Stimulated activated effector memory CD8-positive, alpha-beta T cell treated with anti-CD3 and anti-CD28 coated beads, Interleukin-12 subunit alpha, Interleukin-12 subunit beta, amount 100 ng/mL, for 72 hours (primary cell): Measurements from ENCODE around the gene ACIN1.
"Not testable (repeated sequence)": the region's sequence is repeated elsewhere in the genome, so short reads cannot be mapped to it uniquely, and the experiment has no call there.

ENCODE experiments used
- ATAC-seq: fragments of 150-1000 bp; cut with Tn5 transposase; 2 replicates; pipeline ENCODE4 v1.10.0; 2021
- DNase-seq, 2 donors: peaks; one replicate each; pipeline ENCODE4 v3.0.0; 2021 to 2022; ENCODE audit warnings: low spot score in 2 of 2
- H3K27ac Mint-ChIP-seq: one replicate; pipeline ENCODE4 v1.8.0; 2022; ENCODE audit warnings: mild to moderate bottlenecking, mixed read lengths
- H3K36me3 Mint-ChIP-seq: one replicate; pipeline ENCODE4 v1.8.0; 2022; ENCODE audit warnings: mild to moderate bottlenecking, mixed read lengths
- H3K4me1 Mint-ChIP-seq: one replicate; pipeline ENCODE4 v1.8.0; 2022; ENCODE audit warnings: mixed read lengths
- H3K4me3 Mint-ChIP-seq: one replicate; pipeline ENCODE4 v1.8.0; 2022; ENCODE audit warnings: mild to moderate bottlenecking, mixed read lengths
- H3K9me3 Mint-ChIP-seq: one replicate; pipeline ENCODE4 v1.8.0; 2022; ENCODE audit warnings: mixed read lengths

The ACIN1 gene

DNA sequence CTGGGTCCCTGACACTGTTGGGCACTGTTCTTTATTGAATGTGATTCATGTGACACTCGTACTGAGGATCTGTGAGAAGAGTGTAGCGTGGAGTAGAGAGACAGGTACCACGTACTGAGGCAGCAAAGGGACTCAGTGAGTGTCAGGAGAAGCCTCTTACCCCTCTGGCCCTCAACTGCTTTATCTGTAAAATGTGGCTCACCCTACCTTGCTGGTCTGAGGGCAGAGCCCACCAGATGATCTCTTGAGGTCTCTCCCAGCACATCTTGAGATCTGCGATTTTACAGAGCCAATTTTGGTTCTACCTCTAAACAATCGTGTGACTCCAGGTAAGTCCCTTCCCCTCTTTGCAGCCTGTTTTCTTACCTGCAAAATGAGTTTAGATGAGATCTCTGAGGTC is 21.0 kb upstream of the ACIN1 start:
- Mint-ChIP-seq H3K4me3 (no peak overlapping the region), H3K36me3 (no peaks in the 10 kb centered on the region), H3K27ac (no peak overlapping the region), H3K9me3 (no peaks in the 10 kb centered on the region), H3K4me1 (peaks cover 26% of the 10 kb centered on the region)
- no peak for ATAC-seq
- no peak for DNase-seq

GRCh38 chr14:23115039-23115731 is 20.2 kb upstream of the ACIN1 start:
- no peak overlapping the region for H3K27ac Mint-ChIP-seq
- H3K36me3 Mint-ChIP-seq = no peaks in the 10 kb centered on the region

DNA sequence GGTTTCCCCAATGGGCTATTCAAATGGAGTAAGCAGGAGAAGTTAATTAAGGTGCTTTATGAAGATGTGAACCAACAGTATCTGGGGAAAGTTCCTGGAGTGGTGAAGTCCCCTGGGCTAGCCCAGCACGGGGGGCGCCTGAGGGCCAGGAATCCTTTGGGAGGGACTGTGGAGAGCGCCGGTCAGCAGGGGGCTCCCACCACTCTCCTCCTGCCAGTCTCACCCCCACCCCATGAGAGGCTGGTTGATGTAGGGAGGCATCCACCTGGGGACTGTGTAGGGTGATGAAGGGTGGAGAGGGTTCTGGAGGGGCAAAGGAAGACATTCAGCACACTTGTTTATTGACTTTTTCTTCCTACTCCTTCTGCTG is 19.7 kb upstream of the ACIN1 start:
- H3K4me3 Mint-ChIP-seq = no peak overlapping the region
- H3K9me3 Mint-ChIP-seq = no peaks in the 10 kb centered on the region
- H3K36me3 Mint-ChIP-seq = no peaks in the 10 kb centered on the region
- ATAC-seq = no peak
- peaks cover 14% of the 10 kb centered on the region for H3K4me1 Mint-ChIP-seq
- H3K27ac Mint-ChIP-seq = no peak overlapping the region
- DNase-seq = no peak

More at GRCh38 chr14:23115039-23115731, 20.2 kb upstream of the ACIN1 start:
- no peak for ATAC-seq
- Mint-ChIP-seq H3K9me3 (no peaks in the 10 kb centered on the region), H3K4me1 (peaks cover 18% of the 10 kb centered on the region), H3K4me3 (no peak overlapping the region)
- DNase-seq = no peak

- no peak for DNase-seq
- Mint-ChIP-seq H3K4me1 (peaks cover 11% of the 10 kb centered on the region), H3K9me3 (no peaks in the 10 kb centered on the region), H3K27ac (no peak overlapping the region), H3K36me3 (no peaks in the 10 kb centered on the region), H3K4me3 (no peak overlapping the region)
- no peak for ATAC-seq
These were observed 19.2 kb upstream of the ACIN1 start for GRCh38 chr14:23114120-23114458.

- no peak overlapping the region for H3K4me3 Mint-ChIP-seq
- no peak for DNase-seq
- no peaks in the 10 kb centered on the region for H3K36me3 Mint-ChIP-seq
- peaks cover 8% of the 10 kb centered on the region for H3K4me1 Mint-ChIP-seq
- H3K9me3 Mint-ChIP-seq = no peaks in the 10 kb centered on the region
- ATAC-seq = no peak
- no peak overlapping the region for H3K27ac Mint-ChIP-seq
These were observed 18.6 kb upstream of the ACIN1 start for GRCh38 chr14:23113431-23114119.

DNA sequence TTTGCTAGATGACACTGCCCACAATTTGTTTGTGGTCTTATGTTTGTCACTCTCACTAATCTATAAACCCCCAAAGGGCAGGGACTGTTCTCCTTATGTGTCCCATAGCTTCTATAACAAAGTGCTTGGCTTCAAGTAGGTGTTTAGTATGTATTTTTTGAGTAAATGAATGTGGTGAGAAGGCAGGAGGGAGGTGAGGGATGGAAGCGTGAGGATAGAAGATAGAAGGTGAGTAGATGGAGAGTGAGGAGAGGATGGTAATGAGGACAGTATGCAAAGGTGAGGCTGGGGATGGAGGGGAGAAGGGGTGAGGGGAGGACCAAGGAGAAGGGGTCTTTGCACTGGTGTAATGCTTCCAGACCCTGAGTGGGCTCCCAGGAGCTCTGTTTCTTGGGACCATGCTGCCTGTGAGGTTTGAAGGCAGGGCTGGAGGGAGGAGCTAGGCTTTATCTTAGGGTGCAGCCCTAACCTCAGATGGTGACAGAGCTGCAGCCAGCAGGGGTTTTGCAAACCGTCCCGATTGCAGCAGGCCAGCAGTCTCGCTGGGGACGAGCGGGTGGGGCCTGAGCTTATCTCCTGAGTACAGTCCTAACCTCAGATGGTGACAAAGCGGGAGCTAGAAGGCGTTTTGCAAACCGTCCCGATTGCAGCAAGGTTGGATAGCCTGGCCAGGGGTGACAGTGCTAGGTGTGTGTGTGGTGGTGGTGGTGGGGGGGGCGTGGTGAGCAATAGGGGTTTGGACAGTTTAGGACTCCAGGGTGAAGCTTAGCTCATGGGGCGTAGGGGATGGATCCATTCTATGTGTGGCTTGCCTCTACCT is 17.6 kb upstream of the ACIN1 start:
- Mint-ChIP-seq H3K36me3 (no peaks in the 10 kb centered on the region), H3K4me1 (peaks cover 8% of the 10 kb centered on the region), H3K4me3 (no peak overlapping the region), H3K27ac (no peak overlapping the region), H3K9me3 (no peaks in the 10 kb centered on the region)
- DNase-seq (no peak), ATAC-seq (no peak)

- ATAC-seq (no peak), DNase-seq (no peak)
- Mint-ChIP-seq H3K36me3 (no peaks in the 10 kb centered on the region), H3K4me3 (no peak overlapping the region), H3K27ac (no peak overlapping the region), H3K9me3 (no peaks in the 10 kb centered on the region), H3K4me1 (peaks cover 8% of the 10 kb centered on the region)
These were observed 15.8 kb upstream of the ACIN1 start for GRCh38 chr14:23110579-23111365.

- H3K4me3 Mint-ChIP-seq = no peak overlapping the region
- no peaks in the 10 kb centered on the region for H3K36me3 Mint-ChIP-seq
- peaks cover 3% of the 10 kb centered on the region for H3K4me1 Mint-ChIP-seq
- H3K27ac Mint-ChIP-seq = no peak overlapping the region
- no peak for DNase-seq
- ATAC-seq = no peak
- H3K9me3 Mint-ChIP-seq = no peaks in the 10 kb centered on the region
These were observed 14.8 kb upstream of the ACIN1 start for GRCh38 chr14:23109769-23110168.

DNA sequence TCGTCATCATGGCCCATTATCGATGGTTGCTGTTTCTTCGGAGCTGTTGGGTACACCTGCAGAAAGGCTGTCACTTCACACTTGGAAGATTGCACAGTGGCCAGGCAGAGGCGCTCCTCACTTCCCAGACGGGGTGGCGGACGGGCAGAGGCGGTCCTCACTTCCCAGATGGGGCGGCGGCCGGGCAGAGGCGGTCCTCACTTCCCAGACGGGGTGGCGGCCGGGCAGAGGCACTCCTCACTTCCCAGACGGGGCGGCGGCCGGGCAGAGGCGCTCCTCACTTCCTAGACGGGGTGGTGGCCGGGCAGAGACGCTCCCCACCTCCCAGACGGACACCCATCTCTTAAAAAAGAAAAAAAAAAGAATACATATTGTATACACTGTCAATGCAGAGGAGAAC is 13.2 kb upstream of the ACIN1 start:
- H3K4me3 Mint-ChIP-seq, H3K27ac Mint-ChIP-seq, H3K36me3 Mint-ChIP-seq, H3K9me3 Mint-ChIP-seq, ATAC-seq, DNase-seq, H3K4me1 Mint-ChIP-seq: not testable (repeated sequence)

GRCh38 chr14:23107620-23108019 is 12.7 kb upstream of the ACIN1 start:
- not testable (repeated sequence) for H3K27ac Mint-ChIP-seq, H3K36me3 Mint-ChIP-seq, DNase-seq, H3K9me3 Mint-ChIP-seq, H3K4me3 Mint-ChIP-seq, H3K4me1 Mint-ChIP-seq, ATAC-seq

- Mint-ChIP-seq H3K36me3 (no peaks in the 10 kb centered on the region), H3K4me1 (peaks cover 4% of the 10 kb centered on the region), H3K27ac (no peak overlapping the region), H3K4me3 (no peak overlapping the region), H3K9me3 (no peaks in the 10 kb centered on the region)
- ATAC-seq (no peak), DNase-seq (no peak)
These were observed 11.8 kb upstream of the ACIN1 start for GRCh38 chr14:23106747-23107045.

DNA sequence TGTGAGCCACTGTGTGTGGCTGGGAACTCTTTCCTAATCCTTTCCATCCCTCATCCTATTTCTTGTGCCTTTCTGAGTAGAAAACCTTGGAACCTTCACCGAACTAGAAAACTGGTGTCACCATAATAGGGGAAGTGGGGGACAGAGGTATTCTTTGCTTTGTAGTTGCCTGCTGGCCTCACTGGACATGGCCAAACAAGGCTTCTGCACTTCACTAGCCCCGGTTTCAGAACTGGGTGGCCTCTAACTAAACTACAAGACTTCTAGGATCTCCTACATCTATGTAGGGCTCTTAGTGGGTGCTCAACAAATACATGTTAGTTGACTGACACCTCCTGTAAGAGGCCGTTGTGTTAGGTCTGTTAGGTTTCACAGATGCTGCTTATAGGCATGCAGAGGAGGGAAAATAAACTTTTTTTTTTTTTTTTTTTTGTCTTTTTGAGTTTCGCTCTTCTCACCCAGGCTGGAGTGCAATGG is 10.4 kb upstream of the ACIN1 start:
- Mint-ChIP-seq H3K4me3 (no peak overlapping the region), H3K27ac (no peak overlapping the region), H3K4me1 (peaks cover 6% of the 10 kb centered on the region), H3K36me3 (no peaks in the 10 kb centered on the region), H3K9me3 (no peaks in the 10 kb centered on the region)
- DNase-seq = no peak
- ATAC-seq = no peak

- H3K4me1 Mint-ChIP-seq = peaks cover 6% of the 10 kb centered on the region
- H3K27ac Mint-ChIP-seq = no peak within 1 kb of the TSS
- DNase-seq (no peak), ATAC-seq (no peak)
- H3K4me3 Mint-ChIP-seq = no peak within 1 kb of the TSS
- H3K36me3 Mint-ChIP-seq = no peaks in the 10 kb centered on the region
- no peaks in the 10 kb centered on the region for H3K9me3 Mint-ChIP-seq
These were observed 9.8 kb upstream of the ACIN1 start, which contains the start of gene CIROP for GRCh38 chr14:23104591-23105347. CIROP (minus strand) TSS chr14:23104989; CDS start chr14:23104920, 69 bp downstream.

GRCh38 chr14:23104070-23104590 is 9.2 kb upstream of the ACIN1 start:
- peaks cover 6% of the 10 kb centered on the region for H3K4me1 Mint-ChIP-seq
- ATAC-seq = no peak
- H3K36me3 Mint-ChIP-seq = peaks cover 5% of the 10 kb centered on the region
- DNase-seq = no peak
- H3K9me3 Mint-ChIP-seq = no peaks in the 10 kb centered on the region
- H3K27ac Mint-ChIP-seq = no peak overlapping the region
- no peak overlapping the region for H3K4me3 Mint-ChIP-seq
